Hepatocyte (in vitro differentiated cells): ENCODE data around the gene TFR2. TPM values are rescaled to one million over a fixed set of nuclear protein-coding genes. Genes with fewer than 3 reads are reported as not detected.

ENCODE experiments used
- DNase-seq: peaks from one replicate; pipeline ENCODE4 v3.0.0-alpha.2; 2016; ENCODE audit warnings: low spot score
- H2AFZ ChIP-seq: fragments of 200-600 bp; sonication (generic); 2 replicates; pipeline ENCODE4 v1.6.0; 2016; ENCODE audit warnings: antibody characterized with exemption, mild to moderate bottlenecking
- H3K27ac ChIP-seq: fragments of 200-600 bp; sonication (generic); 2 replicates; pipeline ENCODE4 v1.5.1; 2016; ENCODE audit warnings: mild to moderate bottlenecking
- H3K27me3 ChIP-seq: fragments of 200-600 bp; sonication (generic); 2 replicates; pipeline ENCODE4 v1.6.1; 2016
- H3K36me3 ChIP-seq: fragments of 200-600 bp; sonication (generic); replicated peaks from 2 replicates; pipeline ENCODE4 v1.5.1; 2016; ENCODE audit warnings: low read depth; ENCODE audit not compliant: insufficient read depth
- H3K4me1 ChIP-seq: fragments of 200-600 bp; sonication (generic); 2 replicates; pipeline ENCODE4 v1.5.1; 2016; ENCODE audit warnings: mild to moderate bottlenecking, moderate library complexity; ENCODE audit not compliant: insufficient read depth
- H3K4me2 ChIP-seq: fragments of 200-600 bp; sonication (generic); 2 replicates; pipeline ENCODE4 v1.6.0; 2016
- H3K4me3 ChIP-seq: fragments of 200-600 bp; sonication (generic); 2 replicates; pipeline ENCODE4 v1.5.1; 2016; ENCODE audit warnings: mild to moderate bottlenecking
- H3K79me2 ChIP-seq: fragments of 200-600 bp; sonication (generic); 2 replicates; pipeline ENCODE4 v1.6.0; 2017; ENCODE audit warnings: mild to moderate bottlenecking
- H3K9me2 ChIP-seq: fragments of 200-600 bp; sonication (generic); replicated peaks from 2 replicates; pipeline ENCODE4 v1.6.0; 2017; ENCODE audit warnings: mild to moderate bottlenecking; ENCODE audit not compliant: insufficient read depth
- H3K9me3 ChIP-seq: fragments of 200-600 bp; sonication (generic); 2 replicates; pipeline ENCODE4 v1.5.1; 2016; ENCODE audit warnings: low read depth, mild to moderate bottlenecking
- H4K20me1 ChIP-seq: fragments of 200-600 bp; sonication (generic); 2 replicates; pipeline ENCODE4 v1.6.0; 2016; ENCODE audit warnings: mild to moderate bottlenecking; ENCODE audit not compliant: insufficient read depth, poor library complexity, severe bottlenecking
- EZH2 ChIP-seq: fragments of 200-600 bp; sonication (generic); IDR thresholded peaks from 2 replicates; pipeline ENCODE4 v1.6.1; 2016; ENCODE audit warnings: antibody characterized with exemption, mild to moderate bottlenecking, borderline replicate concordance
- EZH2phosphoT487 ChIP-seq: fragments of 200-600 bp; sonication (generic); IDR thresholded peaks from one replicate; pipeline ENCODE4 v1.6.1; 2018; ENCODE audit warnings: antibody characterized with exemption, mild to moderate bottlenecking, low read depth, moderate library complexity; ENCODE audit not compliant: unreplicated experiment, severe bottlenecking
- WGBS: methylation state at CpG from one replicate; pipeline ENCODE4 v1.1.6; 2016; ENCODE audit warnings: low lambda C conversion rate; ENCODE audit errors: missing lambda C conversion rate; 5-methylcytosine and 5-hydroxymethylcytosine counted together
- polyA plus RNA-seq: library from polyadenylated mRNA; unstranded; fragments of >200 nt; fragmentation: Nextera tagmentation; extraction: Ambion mirVana; gene quantifications from 2 replicates; pipeline ENCODE4 v1.2.1, GENCODE V29; 2016
- total RNA-seq: library from RNA; depleted of rRNA; stranded (reverse); fragments of >200 nt; gene quantifications from 2 replicates; pipeline ENCODE4 v1.2.3, GENCODE V29; 2014
- TF ChIP-seq, protein P1 (sequence below): fragments of 200-600 bp; sonication (generic); IDR thresholded peaks from 2 replicates; pipeline ENCODE4 v1.5.1; 2016; ENCODE audit warnings: antibody characterized with exemption, mild to moderate bottlenecking; ENCODE audit not compliant: poor library complexity

TFR2 gene
- total and polyA plus RNA-seq, 2 experiments from 2014 or later, result 13.5 to 16.8 TPM

DNA sequence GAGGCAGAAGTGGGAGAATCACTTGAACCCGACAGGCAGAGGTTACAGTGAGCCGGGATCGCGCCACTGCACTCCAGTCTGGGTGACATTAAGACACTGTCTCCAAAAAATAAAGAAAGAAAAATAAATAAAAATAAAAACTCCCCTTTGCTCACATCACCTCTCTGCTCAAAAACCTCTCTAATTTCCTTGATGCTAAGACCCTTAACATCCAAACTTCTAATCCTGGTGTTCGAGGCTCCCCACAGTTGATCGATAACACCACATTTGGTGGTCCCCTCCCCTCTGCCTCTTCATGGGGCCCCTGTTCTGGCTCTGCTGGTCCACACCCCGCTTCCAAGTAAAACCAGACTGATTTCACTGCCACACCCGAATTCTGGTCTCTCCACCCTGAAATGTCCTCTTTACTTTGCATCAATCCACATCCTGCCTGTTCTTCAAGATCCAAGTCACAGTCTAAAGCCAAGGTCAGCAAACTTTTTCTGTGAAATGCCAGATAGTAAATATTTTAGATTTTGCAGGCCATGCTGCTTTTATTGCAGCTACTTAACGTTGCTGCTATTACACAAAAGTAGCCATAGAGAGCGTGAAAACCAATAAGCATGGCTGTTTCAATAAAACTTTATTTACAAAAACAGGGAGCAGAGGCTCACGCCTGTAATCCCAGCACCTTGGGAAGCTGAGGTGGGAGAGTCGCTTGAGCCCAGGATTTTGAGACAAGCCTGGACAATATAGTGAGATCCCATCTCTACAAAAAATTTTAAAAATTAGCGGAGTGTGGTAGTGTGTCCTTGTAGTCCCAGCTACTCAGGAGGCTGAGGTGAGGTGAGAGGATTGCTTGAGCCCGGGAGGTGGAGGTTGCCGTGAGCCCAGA is 17.2 kb downstream of the TFR2 start:
- H3K27ac ChIP-seq, result no peak overlapping the region
- H3K9me2 ChIP-seq, result no peaks in the 10 kb centered on the region
- H2AFZ ChIP-seq, result no peak overlapping the region
- H3K36me3 ChIP-seq, result no peaks in the 10 kb centered on the region
- H3K9me3 ChIP-seq, result no peaks in the 10 kb centered on the region
- H4K20me1 ChIP-seq, result no peaks in the 10 kb centered on the region
- TF ChIP-seq EZH2phosphoT487 (no peak), EZH2 (no peak)
- TF ChIP-seq, protein P1, sequence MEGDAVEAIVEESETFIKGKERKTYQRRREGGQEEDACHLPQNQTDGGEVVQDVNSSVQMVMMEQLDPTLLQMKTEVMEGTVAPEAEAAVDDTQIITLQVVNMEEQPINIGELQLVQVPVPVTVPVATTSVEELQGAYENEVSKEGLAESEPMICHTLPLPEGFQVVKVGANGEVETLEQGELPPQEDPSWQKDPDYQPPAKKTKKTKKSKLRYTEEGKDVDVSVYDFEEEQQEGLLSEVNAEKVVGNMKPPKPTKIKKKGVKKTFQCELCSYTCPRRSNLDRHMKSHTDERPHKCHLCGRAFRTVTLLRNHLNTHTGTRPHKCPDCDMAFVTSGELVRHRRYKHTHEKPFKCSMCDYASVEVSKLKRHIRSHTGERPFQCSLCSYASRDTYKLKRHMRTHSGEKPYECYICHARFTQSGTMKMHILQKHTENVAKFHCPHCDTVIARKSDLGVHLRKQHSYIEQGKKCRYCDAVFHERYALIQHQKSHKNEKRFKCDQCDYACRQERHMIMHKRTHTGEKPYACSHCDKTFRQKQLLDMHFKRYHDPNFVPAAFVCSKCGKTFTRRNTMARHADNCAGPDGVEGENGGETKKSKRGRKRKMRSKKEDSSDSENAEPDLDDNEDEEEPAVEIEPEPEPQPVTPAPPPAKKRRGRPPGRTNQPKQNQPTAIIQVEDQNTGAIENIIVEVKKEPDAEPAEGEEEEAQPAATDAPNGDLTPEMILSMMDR, result no peak
- H3K4me3 ChIP-seq, result no peak overlapping the region
- DNase-seq, result no peak
- peaks cover 2% of the 10 kb centered on the region for H3K4me1 ChIP-seq
- H3K79me2 ChIP-seq, result no peaks in the 10 kb centered on the region
- WGBS, result 93% methylated on average over 15 of the region's 15 CpGs
- no peaks in the 10 kb centered on the region for H3K27me3 ChIP-seq
- H3K4me2 ChIP-seq, result no peak overlapping the region

DNA sequence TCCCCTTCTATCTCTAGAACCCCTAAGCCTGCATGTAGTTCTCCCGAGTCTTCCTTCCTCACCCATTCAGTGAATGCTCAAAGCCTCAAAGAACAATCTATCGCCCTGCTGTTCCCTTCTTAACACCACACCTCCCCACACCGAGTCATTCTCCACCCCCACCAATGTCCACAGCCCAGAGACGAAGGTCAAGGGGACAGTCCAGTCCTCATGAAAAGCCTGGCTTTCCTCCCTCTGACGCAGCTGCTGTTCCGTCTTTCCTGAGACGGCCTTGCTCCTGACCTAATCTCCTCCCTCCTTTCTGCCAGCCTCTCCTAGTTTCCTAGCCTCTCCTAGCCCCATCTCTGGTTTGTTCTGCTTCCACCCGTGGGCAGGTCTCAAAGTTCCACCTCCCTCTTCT is 19.8 kb downstream of the TFR2 start:
- WGBS, result 61% methylated on average over 8 of the region's 8 CpGs
- no peaks in the 10 kb centered on the region for H3K27me3 ChIP-seq
- H3K4me2 ChIP-seq, result no peak overlapping the region
- DNase-seq, result no peak
- no peak overlapping the region for H2AFZ ChIP-seq
- no peak overlapping the region for H3K4me3 ChIP-seq
- no peaks in the 10 kb centered on the region for H3K36me3 ChIP-seq
- H3K4me1 ChIP-seq, result no peaks in the 10 kb centered on the region
- H4K20me1 ChIP-seq, result no peaks in the 10 kb centered on the region
- no peak overlapping the region for H3K27ac ChIP-seq
- no peaks in the 10 kb centered on the region for H3K9me3 ChIP-seq
- no peaks in the 10 kb centered on the region for H3K9me2 ChIP-seq
- H3K79me2 ChIP-seq, result no peaks in the 10 kb centered on the region
- TF ChIP-seq EZH2 (no peak), EZH2phosphoT487 (no peak)
- TF ChIP-seq, protein P1, result no peak

DNA sequence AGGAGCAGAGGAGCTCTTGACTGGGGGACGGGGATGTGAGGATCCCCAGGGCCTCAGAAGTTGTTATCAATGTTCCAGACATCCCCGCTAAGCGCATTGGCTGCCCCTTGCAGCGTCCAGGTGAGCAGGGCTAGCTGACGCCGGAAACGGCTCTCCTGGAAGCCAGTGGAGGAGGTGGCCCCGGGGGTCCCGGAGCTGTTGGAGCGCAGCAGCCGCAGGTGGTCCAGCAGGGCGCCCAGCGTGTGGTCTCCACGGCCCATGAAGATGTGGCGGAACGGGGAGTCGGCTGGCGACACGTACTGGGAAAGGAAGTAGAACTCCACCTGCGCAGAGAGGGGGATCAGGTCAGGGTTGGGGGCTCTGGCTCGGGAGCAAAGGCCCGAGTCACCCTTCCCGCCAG is 20.5 kb downstream of the TFR2 start:
- Histone ChIP-seq H3K36me3 (no peaks in the 10 kb centered on the region), H3K9me3 (no peaks in the 10 kb centered on the region), H3K27me3 (no peaks in the 10 kb centered on the region), H3K27ac (no peak overlapping the region), H3K4me3 (no peak overlapping the region), H3K4me2 (no peak overlapping the region), H3K79me2 (no peaks in the 10 kb centered on the region), H4K20me1 (no peaks in the 10 kb centered on the region), H2AFZ (no peak overlapping the region), H3K9me2 (no peaks in the 10 kb centered on the region), H3K4me1 (no peaks in the 10 kb centered on the region)
- WGBS, result 94% methylated on average over 23 of the region's 23 CpGs
- no peak for DNase-seq
- TF ChIP-seq EZH2phosphoT487, result no peak
- TF ChIP-seq EZH2, result no peak
- TF ChIP-seq, protein P1, result no peak
